Neural progenitor cell (in vitro differentiated cells): Measurements from ENCODE around the gene OPCML. TPM values are rescaled to one million over a fixed set of nuclear protein-coding genes. Genes with fewer than 3 reads are reported as not detected.

ENCODE experiments used
- DNase-seq: peaks from one replicate; pipeline ENCODE4 v3.0.0-alpha.2; 2016; ENCODE audit warnings: low spot score
- H2AFZ ChIP-seq: fragments of 200-600 bp; sonication (generic); replicated peaks from 2 replicates; pipeline ENCODE4 v1.6.1; 2016; ENCODE audit warnings: antibody characterized with exemption
- H3F3A ChIP-seq: fragments of 200-600 bp; sonication (generic); 2 replicates; pipeline ENCODE4 v1.6.1; 2016; ENCODE audit warnings: antibody characterized with exemption, low read depth
- H3K27ac ChIP-seq: fragments of 200-600 bp; sonication (generic); 2 replicates; pipeline ENCODE4 v1.5.1; 2016; ENCODE audit warnings: mild to moderate bottlenecking
- H3K27me3 ChIP-seq: fragments of 200-600 bp; sonication (generic); 2 replicates; pipeline ENCODE4 v1.6.1; 2016; ENCODE audit warnings: mild to moderate bottlenecking, moderate library complexity
- H3K36me3 ChIP-seq: fragments of 200-600 bp; sonication (generic); 2 replicates; pipeline ENCODE4 v1.5.1; 2016
- H3K4me1 ChIP-seq: fragments of 200-600 bp; sonication (generic); 2 replicates; pipeline ENCODE4 v1.6.1; 2016; ENCODE audit warnings: mixed run types
- H3K4me2 ChIP-seq: fragments of 200-600 bp; sonication (generic); 2 replicates; pipeline ENCODE4 v1.6.1; 2016
- H3K4me3 ChIP-seq: fragments of 200-600 bp; sonication (generic); 2 replicates; pipeline ENCODE4 v1.5.1; 2016
- H3K79me2 ChIP-seq: fragments of 200-600 bp; sonication (generic); 2 replicates; pipeline ENCODE4 v1.6.1; 2016; ENCODE audit warnings: low read depth
- H3K9ac ChIP-seq: fragments of 200-600 bp; sonication (generic); 2 replicates; pipeline ENCODE4 v1.6.1; 2016
- H3K9me3 ChIP-seq: fragments of 200-600 bp; sonication (generic); 2 replicates; pipeline ENCODE4 v1.5.1; 2016; ENCODE audit warnings: low read depth
- H4K20me1 ChIP-seq: fragments of 200-600 bp; sonication (generic); 2 replicates; pipeline ENCODE4 v1.6.1; 2016; ENCODE audit warnings: low read depth
- H3K27ac Mint-ChIP-seq: 3 replicates; pipeline ENCODE4 v1.8.0; 2021; ENCODE audit warnings: mixed read lengths
- H3K27me3 Mint-ChIP-seq: 2 replicates; pipeline ENCODE4 v1.8.0; 2022; ENCODE audit warnings: low read depth, mild to moderate bottlenecking, inconsistent platforms, moderate library complexity, mixed read lengths; ENCODE audit not compliant: insufficient read depth
- H3K36me3 Mint-ChIP-seq: 3 replicates; pipeline ENCODE4 v1.8.0; 2021; ENCODE audit warnings: mixed read lengths
- H3K4me1 Mint-ChIP-seq: 3 replicates; pipeline ENCODE4 v1.8.0; 2021; ENCODE audit warnings: mixed read lengths
- H3K4me3 Mint-ChIP-seq: 3 replicates; pipeline ENCODE4 v1.8.0; 2021; ENCODE audit warnings: mild to moderate bottlenecking, moderate library complexity, mixed read lengths
- H3K9me3 Mint-ChIP-seq: 3 replicates; pipeline ENCODE4 v1.8.0; 2020; ENCODE audit warnings: mixed read lengths
- CTCF ChIP-seq: fragments of 200-600 bp; sonication (generic); IDR thresholded peaks from 2 replicates; pipeline ENCODE4 v1.5.1; 2017; ENCODE audit warnings: antibody characterized with exemption, mild to moderate bottlenecking
- EZH2 ChIP-seq: fragments of 200-600 bp; sonication (generic); IDR thresholded peaks from 2 replicates; pipeline ENCODE4 v1.6.1; 2017; ENCODE audit warnings: antibody characterized with exemption, mild to moderate bottlenecking, moderate library complexity
- EZH2phosphoT487 ChIP-seq: fragments of 200-600 bp; sonication (generic); IDR thresholded peaks from 2 replicates; pipeline ENCODE4 v1.6.1; 2017; ENCODE audit warnings: antibody characterized with exemption
- total RNA-seq: library from RNA; depleted of rRNA; stranded (reverse); fragments of >200 nt; gene quantifications from 2 replicates; pipeline ENCODE4 v1.2.3, GENCODE V29; 2015; ENCODE audit warnings: low replicate concordance

The OPCML gene
- total RNA-seq, 1 donor from 2014 or later, result 0.02 TPM

GRCh38 chr11:133515107-133515506, 17.2 kb downstream of the OPCML start:
- H3F3A ChIP-seq, result peaks cover 7% of the 10 kb centered on the region
- H3K4me3 ChIP-seq, result no peak overlapping the region
- H3K9ac ChIP-seq, result no peak overlapping the region
- H3K4me2 ChIP-seq, result no peak overlapping the region
- H3K27me3 ChIP-seq, result no peaks in the 10 kb centered on the region
- Mint-ChIP-seq H3K4me3 (no peak overlapping the region), H3K4me1 (peaks cover 29% of the 10 kb centered on the region), H3K27ac (peak overlapping the region; percentile 44), H3K36me3 (no peaks in the 10 kb centered on the region), H3K27me3 (peaks cover 7% of the 10 kb centered on the region), H3K9me3 (no peaks in the 10 kb centered on the region)
- no peaks in the 10 kb centered on the region for H4K20me1 ChIP-seq
- H3K79me2 ChIP-seq, result no peaks in the 10 kb centered on the region
- H2AFZ ChIP-seq, result no peak overlapping the region
- TF ChIP-seq CTCF (no peak), EZH2 (no peak), EZH2phosphoT487 (no peak)
- no peaks in the 10 kb centered on the region for H3K36me3 ChIP-seq
- no peaks in the 10 kb centered on the region for H3K9me3 ChIP-seq
- H3K4me1 ChIP-seq, result peaks cover 5% of the 10 kb centered on the region
- DNase-seq, result no peak
- no peak overlapping the region for H3K27ac ChIP-seq

GRCh38 chr11:133509924-133510697, 22.2 kb downstream of the OPCML start:
- H4K20me1 ChIP-seq, result no peaks in the 10 kb centered on the region
- H3K4me3 Mint-ChIP-seq, result no peak overlapping the region
- no peak overlapping the region for H3K27ac ChIP-seq
- no peak overlapping the region for H3K4me3 ChIP-seq
- peaks cover 5% of the 10 kb centered on the region for H3K27me3 Mint-ChIP-seq
- no peaks in the 10 kb centered on the region for H3K36me3 ChIP-seq
- peaks cover 37% of the 10 kb centered on the region for H3K4me1 Mint-ChIP-seq
- H3K9ac ChIP-seq, result no peak overlapping the region
- no peaks in the 10 kb centered on the region for H3K79me2 ChIP-seq
- no peaks in the 10 kb centered on the region for H3K36me3 Mint-ChIP-seq
- peak; percentile 39 for DNase-seq
- no peaks in the 10 kb centered on the region for H3K9me3 Mint-ChIP-seq
- no peak overlapping the region for H2AFZ ChIP-seq
- peaks cover 30% of the 10 kb centered on the region for H3K4me1 ChIP-seq
- no peaks in the 10 kb centered on the region for H3K9me3 ChIP-seq
- peaks cover 13% of the 10 kb centered on the region for H3F3A ChIP-seq
- peak overlapping the region; percentile 18 for H3K4me2 ChIP-seq
- TF ChIP-seq EZH2 (no peak), CTCF (no peak), EZH2phosphoT487 (no peak)
- no peaks in the 10 kb centered on the region for H3K27me3 ChIP-seq
- H3K27ac Mint-ChIP-seq, result no peak overlapping the region

DNA sequence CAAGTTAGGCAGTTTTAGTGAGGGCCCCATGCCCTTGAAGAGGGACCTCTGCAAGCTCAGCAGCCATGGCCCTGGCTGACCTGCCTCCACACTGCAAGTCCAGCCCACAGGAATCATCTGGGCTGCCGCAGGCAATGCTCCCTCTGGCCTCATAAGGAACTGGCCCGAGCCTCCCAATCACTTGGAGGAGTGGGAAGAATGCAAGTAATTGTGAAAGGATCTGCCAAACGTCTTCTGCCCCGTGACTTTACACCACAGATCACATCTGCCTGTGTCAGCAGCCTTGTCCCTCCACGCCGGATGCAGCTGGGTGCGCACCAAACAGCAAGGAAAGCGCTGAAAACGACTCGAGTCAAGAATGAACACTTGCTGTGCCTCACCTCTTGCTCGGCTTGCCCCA, 23.8 kb downstream of the OPCML start:
- TF ChIP-seq CTCF, result no peak
- TF ChIP-seq EZH2phosphoT487, result no peak
- no peak for TF ChIP-seq EZH2
- no peaks in the 10 kb centered on the region for H3K36me3 Mint-ChIP-seq
- H3K4me3 Mint-ChIP-seq, result no peak overlapping the region
- H4K20me1 ChIP-seq, result no peaks in the 10 kb centered on the region
- H3K79me2 ChIP-seq, result no peaks in the 10 kb centered on the region
- peaks cover 33% of the 10 kb centered on the region for H3K4me1 ChIP-seq
- H3K36me3 ChIP-seq, result no peaks in the 10 kb centered on the region
- no peak overlapping the region for H2AFZ ChIP-seq
- no peaks in the 10 kb centered on the region for H3K9me3 Mint-ChIP-seq
- H3K4me1 Mint-ChIP-seq, result peaks cover 31% of the 10 kb centered on the region
- no peak overlapping the region for H3K9ac ChIP-seq
- H3F3A ChIP-seq, result peaks cover 13% of the 10 kb centered on the region
- no peak for DNase-seq
- no peak overlapping the region for H3K4me3 ChIP-seq
- H3K27ac Mint-ChIP-seq, result no peak overlapping the region
- no peak overlapping the region for H3K27ac ChIP-seq
- peaks cover 5% of the 10 kb centered on the region for H3K27me3 Mint-ChIP-seq
- no peaks in the 10 kb centered on the region for H3K27me3 ChIP-seq
- no peaks in the 10 kb centered on the region for H3K9me3 ChIP-seq
- H3K4me2 ChIP-seq, result no peak overlapping the region
